Osteoblast (primary cell): Measurements from ENCODE around the gene FAM149A. TPM values are rescaled to one million over a fixed set of nuclear protein-coding genes. Genes with fewer than 3 reads are reported as not detected.

Experiments
- DNase-seq: peaks from one replicate; pipeline ENCODE4 v3.0.0; 2011; ENCODE audit warnings: low spot score, mixed read lengths; ENCODE audit not compliant: insufficient read length; ENCODE audit errors: missing footprints
- H2AFZ ChIP-seq: 2 replicates; pipeline ENCODE4 v1.6.0; 2011; ENCODE audit warnings: mild to moderate bottlenecking, low read length
- H3K27ac ChIP-seq: 2 replicates; pipeline ENCODE4 v1.5.1; 2011; ENCODE audit warnings: mild to moderate bottlenecking, low read depth, low read length, moderate library complexity
- H3K27me3 ChIP-seq: 2 replicates; pipeline ENCODE4 v1.6.0; 2012; ENCODE audit warnings: mild to moderate bottlenecking, control low read depth, inconsistent platforms, low read length, moderate library complexity; ENCODE audit not compliant: insufficient read depth
- H3K36me3 ChIP-seq: 2 replicates; pipeline ENCODE4 v1.5.1; 2011; ENCODE audit warnings: mild to moderate bottlenecking, low read length, control low read depth, moderate library complexity; ENCODE audit not compliant: insufficient read depth
- H3K4me1 ChIP-seq: 2 replicates; pipeline ENCODE4 v1.5.1; 2011; ENCODE audit warnings: mild to moderate bottlenecking, low read length, control low read depth, moderate library complexity; ENCODE audit not compliant: insufficient read depth
- H3K4me2 ChIP-seq: 2 replicates; pipeline ENCODE4 v1.6.0; 2011; ENCODE audit warnings: mild to moderate bottlenecking, low read length; ENCODE audit not compliant: insufficient read depth
- H3K4me3 ChIP-seq: fragments of 200-600 bp; sonication (generic); 3 replicates; pipeline ENCODE4 v1.5.1; 2012; ENCODE audit warnings: mild to moderate bottlenecking, low read length, inconsistent platforms; ENCODE audit not compliant: insufficient read depth
- H3K79me2 ChIP-seq: 2 replicates; pipeline ENCODE4 v1.6.0; 2012; ENCODE audit warnings: mild to moderate bottlenecking, low read length, control low read depth, inconsistent platforms; ENCODE audit not compliant: insufficient read depth
- H3K9me3 ChIP-seq: 2 replicates; pipeline ENCODE4 v1.5.1; 2011; ENCODE audit warnings: low read depth, low read length, control low read depth
- H4K20me1 ChIP-seq: 2 replicates; pipeline ENCODE4 v1.6.0; 2012; ENCODE audit warnings: mild to moderate bottlenecking, low read length, control low read depth; ENCODE audit not compliant: insufficient read depth
- CTCF ChIP-seq: IDR thresholded peaks from 2 replicates; pipeline ENCODE4 v1.5.1; 2011; ENCODE audit warnings: mild to moderate bottlenecking, low read depth, low read length, moderate library complexity; ENCODE audit errors: extremely low read depth
- total RNA-seq: library from RNA; depleted of rRNA; stranded (reverse); fragments of >200 nt; gene quantifications from 2 replicates; pipeline ENCODE4 v1.2.3, GENCODE V29; 2012

Gene FAM149A
- total RNA-seq, 1 donor: 3.3 TPM

DNA sequence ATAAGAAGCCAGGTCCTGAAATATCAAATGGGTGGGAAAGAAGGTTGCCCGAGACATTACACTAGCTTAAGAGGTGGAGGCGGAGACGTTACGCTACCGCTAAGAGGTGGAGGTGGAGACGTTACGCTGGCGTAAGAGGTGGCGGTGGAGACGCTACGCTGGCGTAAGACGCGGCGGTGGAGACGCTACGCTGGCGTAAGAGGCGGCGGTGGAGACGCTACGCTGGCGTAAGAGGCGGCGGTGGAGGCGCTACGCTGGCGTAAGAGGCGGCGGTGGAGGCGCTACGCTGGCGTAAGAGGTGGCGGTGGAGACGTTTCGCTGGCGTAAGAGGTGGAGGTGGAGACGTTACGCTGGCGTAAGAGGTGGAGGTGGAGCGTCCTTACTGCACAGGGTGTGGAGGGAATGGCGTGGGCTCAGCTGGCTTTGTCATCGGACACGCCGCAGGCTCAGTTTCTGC lies 99.6 kb downstream of the FAM149A start:
- Histone ChIP-seq H3K27ac (peak overlapping the region; percentile 41), H3K9me3 (no peaks in the 10 kb centered on the region), H3K4me2 (peak overlapping the region; percentile 79), H3K27me3 (no peaks in the 10 kb centered on the region), H3K4me1 (no peaks in the 10 kb centered on the region), H3K79me2 (no peaks in the 10 kb centered on the region), H3K36me3 (no peaks in the 10 kb centered on the region), H2AFZ (peak overlapping the region; percentile 60), H3K4me3 (peak overlapping the region; percentile 64), H4K20me1 (no peaks in the 10 kb centered on the region)
- TF ChIP-seq CTCF: no peak
- DNase-seq: peak; percentile 44

GRCh38 chr4:186204686-186205085 lies 100.2 kb downstream of the FAM149A start:
- DNase-seq: no peak
- Histone ChIP-seq H3K36me3 (no peaks in the 10 kb centered on the region), H3K27ac (peak overlapping the region; percentile 41), H2AFZ (peak overlapping the region; percentile 60), H3K9me3 (no peaks in the 10 kb centered on the region), H3K27me3 (no peaks in the 10 kb centered on the region), H3K4me3 (peak overlapping the region; percentile 64), H3K4me1 (no peaks in the 10 kb centered on the region), H3K79me2 (no peaks in the 10 kb centered on the region), H4K20me1 (no peaks in the 10 kb centered on the region), H3K4me2 (peak overlapping the region; percentile 79)
- no peak for TF ChIP-seq CTCF

GRCh38 chr4:186205156-186205555 lies 100.7 kb downstream of the FAM149A start:
- no peaks in the 10 kb centered on the region for H3K9me3 ChIP-seq
- no peak overlapping the region for H2AFZ ChIP-seq
- DNase-seq: peak; percentile 5
- TF ChIP-seq CTCF: no peak
- H3K27ac ChIP-seq: no peak overlapping the region
- H3K4me1 ChIP-seq: no peaks in the 10 kb centered on the region
- peak overlapping the region; percentile 79 for H3K4me2 ChIP-seq
- no peaks in the 10 kb centered on the region for H3K27me3 ChIP-seq
- H3K36me3 ChIP-seq: no peaks in the 10 kb centered on the region
- peak overlapping the region; percentile 64 for H3K4me3 ChIP-seq
- no peaks in the 10 kb centered on the region for H4K20me1 ChIP-seq
- H3K79me2 ChIP-seq: no peaks in the 10 kb centered on the region

DNA sequence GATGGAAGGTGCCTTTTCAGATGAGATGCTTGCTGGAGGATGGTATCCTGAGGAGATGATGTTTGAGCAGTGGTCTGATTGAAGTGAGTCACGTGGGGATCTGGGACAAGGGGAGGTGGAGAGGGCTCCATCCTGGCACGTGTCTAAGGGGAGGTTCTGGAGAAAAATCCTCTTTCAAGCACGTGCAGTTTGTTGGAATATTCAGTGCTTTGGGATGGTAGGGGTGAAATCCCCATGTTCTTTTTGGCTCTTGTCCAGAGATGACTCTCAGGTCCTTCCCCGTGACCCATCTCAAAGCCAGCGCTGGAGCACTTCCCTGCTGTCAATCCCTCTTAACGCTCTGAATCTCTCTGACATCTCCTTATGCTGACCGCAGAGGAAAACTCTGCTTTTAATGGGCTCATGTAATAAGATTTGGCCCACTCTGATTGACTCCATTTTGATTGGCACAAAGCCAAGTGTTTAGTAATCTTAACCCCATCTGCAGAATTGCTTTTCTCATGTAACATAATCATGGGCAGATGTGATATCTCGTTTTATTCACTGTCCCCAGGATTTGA lies 112.0 kb downstream of the FAM149A start:
- H3K27me3 ChIP-seq: no peaks in the 10 kb centered on the region
- DNase-seq: no peak
- H4K20me1 ChIP-seq: no peaks in the 10 kb centered on the region
- no peaks in the 10 kb centered on the region for H3K4me1 ChIP-seq
- no peaks in the 10 kb centered on the region for H3K79me2 ChIP-seq
- H3K36me3 ChIP-seq: no peaks in the 10 kb centered on the region
- H3K4me2 ChIP-seq: no peak overlapping the region
- no peak overlapping the region for H3K27ac ChIP-seq
- no peak overlapping the region for H3K4me3 ChIP-seq
- H2AFZ ChIP-seq: no peak overlapping the region
- TF ChIP-seq CTCF: no peak
- H3K9me3 ChIP-seq: no peaks in the 10 kb centered on the region
